Measurements from ENCODE around the gene PTEN. TPM values are rescaled to one million over a fixed set of nuclear protein-coding genes. Genes with fewer than 3 reads are reported as not detected.

PTEN gene
- total RNA-seq, 1 donor from 2014 or later = 64.9 TPM

DNA sequence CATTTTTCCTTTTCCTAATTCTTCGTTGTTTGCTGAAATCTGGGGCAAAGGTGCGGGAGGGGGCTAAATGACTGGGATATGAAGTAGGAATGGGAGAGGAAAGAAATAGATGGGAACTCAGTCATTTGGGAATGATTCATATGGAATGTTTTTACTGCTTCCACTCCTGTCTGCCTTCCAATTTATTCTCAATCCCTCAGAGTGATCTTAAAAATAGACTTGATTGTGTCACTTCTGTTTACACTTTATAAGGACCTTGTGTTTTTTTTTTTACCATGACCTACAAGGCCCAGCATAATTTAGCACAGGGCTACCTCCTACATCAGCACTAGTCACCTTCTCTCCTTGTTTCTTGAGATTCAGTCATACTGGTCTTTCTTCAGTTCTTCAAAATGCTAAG lies 97.9 kb downstream of the PTEN start:
- no peak overlapping the region for H3K27ac ChIP-seq
- no peak overlapping the region for H3K4me2 ChIP-seq
- H3K4me1 ChIP-seq = no peaks in the 10 kb centered on the region
- Mint-ChIP-seq H3K4me3 (no peak overlapping the region), H3K27me3 (ENCODE audit: insufficient read depth, low read depth) (no peaks in the 10 kb centered on the region), H3K36me3 (peaks cover 32% of the 10 kb centered on the region), H3K9me3 (no peaks in the 10 kb centered on the region), H3K4me1 (no peaks in the 10 kb centered on the region), H3K27ac (no peak overlapping the region)
- H3K9me3 ChIP-seq (ENCODE audit: low read depth) = no peaks in the 10 kb centered on the region
- no peak overlapping the region for H3K9ac ChIP-seq
- no peak for DNase-seq (ENCODE audit: low spot score)
- H3K27me3 ChIP-seq = no peaks in the 10 kb centered on the region
- TF ChIP-seq, protein P1, sequence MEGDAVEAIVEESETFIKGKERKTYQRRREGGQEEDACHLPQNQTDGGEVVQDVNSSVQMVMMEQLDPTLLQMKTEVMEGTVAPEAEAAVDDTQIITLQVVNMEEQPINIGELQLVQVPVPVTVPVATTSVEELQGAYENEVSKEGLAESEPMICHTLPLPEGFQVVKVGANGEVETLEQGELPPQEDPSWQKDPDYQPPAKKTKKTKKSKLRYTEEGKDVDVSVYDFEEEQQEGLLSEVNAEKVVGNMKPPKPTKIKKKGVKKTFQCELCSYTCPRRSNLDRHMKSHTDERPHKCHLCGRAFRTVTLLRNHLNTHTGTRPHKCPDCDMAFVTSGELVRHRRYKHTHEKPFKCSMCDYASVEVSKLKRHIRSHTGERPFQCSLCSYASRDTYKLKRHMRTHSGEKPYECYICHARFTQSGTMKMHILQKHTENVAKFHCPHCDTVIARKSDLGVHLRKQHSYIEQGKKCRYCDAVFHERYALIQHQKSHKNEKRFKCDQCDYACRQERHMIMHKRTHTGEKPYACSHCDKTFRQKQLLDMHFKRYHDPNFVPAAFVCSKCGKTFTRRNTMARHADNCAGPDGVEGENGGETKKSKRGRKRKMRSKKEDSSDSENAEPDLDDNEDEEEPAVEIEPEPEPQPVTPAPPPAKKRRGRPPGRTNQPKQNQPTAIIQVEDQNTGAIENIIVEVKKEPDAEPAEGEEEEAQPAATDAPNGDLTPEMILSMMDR (IDR thresholded peaks at IDR 0.05) = no peak
- TF ChIP-seq EZH2phosphoT487 (IDR thresholded peaks at IDR 0.05) (no peak), EZH2 (IDR thresholded peaks at IDR 0.05) (no peak)
- no peaks in the 10 kb centered on the region for H3F3A ChIP-seq (ENCODE audit: low read depth)
- H4K20me1 ChIP-seq (ENCODE audit: low read depth) = no peaks in the 10 kb centered on the region
- no peak overlapping the region for H2AFZ ChIP-seq (replicated peaks)
- no peaks in the 10 kb centered on the region for H3K79me2 ChIP-seq (ENCODE audit: low read depth)
- H3K4me3 ChIP-seq = no peak overlapping the region
- H3K36me3 ChIP-seq = peaks cover 11% of the 10 kb centered on the region

DNA sequence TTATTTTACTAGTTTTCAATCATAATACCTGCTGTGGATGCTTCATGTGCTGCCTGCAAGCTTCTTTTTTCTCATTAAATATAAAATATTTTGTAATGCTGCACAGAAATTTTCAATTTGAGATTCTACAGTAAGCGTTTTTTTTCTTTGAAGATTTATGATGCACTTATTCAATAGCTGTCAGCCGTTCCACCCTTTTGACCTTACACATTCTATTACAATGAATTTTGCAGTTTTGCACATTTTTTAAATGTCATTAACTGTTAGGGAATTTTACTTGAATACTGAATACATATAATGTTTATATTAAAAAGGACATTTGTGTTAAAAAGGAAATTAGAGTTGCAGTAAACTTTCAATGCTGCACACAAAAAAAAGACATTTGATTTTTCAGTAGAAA lies 103.0 kb downstream of the PTEN start:
- no peak for DNase-seq (ENCODE audit: low spot score)
- H3K36me3 ChIP-seq = peaks cover 3% of the 10 kb centered on the region
- no peak overlapping the region for H3K4me2 ChIP-seq
- no peak overlapping the region for H2AFZ ChIP-seq (replicated peaks)
- Mint-ChIP-seq H3K27me3 (ENCODE audit: insufficient read depth, low read depth) (no peaks in the 10 kb centered on the region), H3K9me3 (no peaks in the 10 kb centered on the region), H3K4me3 (no peak overlapping the region), H3K27ac (no peak overlapping the region), H3K4me1 (no peaks in the 10 kb centered on the region), H3K36me3 (peaks cover 16% of the 10 kb centered on the region)
- TF ChIP-seq EZH2 (IDR thresholded peaks at IDR 0.05) (no peak), EZH2phosphoT487 (IDR thresholded peaks at IDR 0.05) (no peak)
- TF ChIP-seq, protein P1 (IDR thresholded peaks at IDR 0.05) = no peak
- no peak overlapping the region for H3K27ac ChIP-seq
- no peaks in the 10 kb centered on the region for H3K9me3 ChIP-seq (ENCODE audit: low read depth)
- no peak overlapping the region for H3K4me3 ChIP-seq
- no peaks in the 10 kb centered on the region for H4K20me1 ChIP-seq (ENCODE audit: low read depth)
- no peaks in the 10 kb centered on the region for H3K79me2 ChIP-seq (ENCODE audit: low read depth)
- H3K27me3 ChIP-seq = no peaks in the 10 kb centered on the region
- no peaks in the 10 kb centered on the region for H3K4me1 ChIP-seq
- H3F3A ChIP-seq (ENCODE audit: low read depth) = peaks cover 4% of the 10 kb centered on the region
- H3K9ac ChIP-seq = no peak overlapping the region

DNA sequence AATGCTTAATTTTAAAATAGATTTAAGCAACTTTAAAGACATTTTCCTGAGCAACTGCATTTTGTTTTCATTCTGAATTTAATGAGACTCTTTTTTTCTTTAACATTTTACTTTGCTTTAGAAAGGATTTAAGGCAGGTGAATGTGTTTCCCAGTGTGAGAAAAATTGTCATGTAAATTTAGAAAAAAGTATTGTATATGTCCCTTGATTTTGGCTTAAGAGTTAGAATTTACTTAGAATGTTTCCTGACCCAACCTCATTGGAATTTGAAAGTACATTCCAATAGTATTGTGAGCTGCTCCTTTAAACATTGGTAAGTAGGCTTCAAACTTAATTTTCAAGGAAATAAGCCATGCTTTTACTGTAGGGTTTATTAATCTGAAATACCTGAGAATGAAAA lies 110.2 kb downstream of the PTEN start:
- Histone ChIP-seq H3K4me2 (no peak overlapping the region), H3K36me3 (no peaks in the 10 kb centered on the region), H3F3A (ENCODE audit: low read depth) (peaks cover 19% of the 10 kb centered on the region), H3K4me3 (no peak overlapping the region), H3K27me3 (no peaks in the 10 kb centered on the region), H3K79me2 (ENCODE audit: low read depth) (no peaks in the 10 kb centered on the region), H2AFZ (replicated peaks) (no peak overlapping the region), H3K27ac (no peak overlapping the region), H3K4me1 (peaks cover 27% of the 10 kb centered on the region), H3K9me3 (ENCODE audit: low read depth) (no peaks in the 10 kb centered on the region), H4K20me1 (ENCODE audit: low read depth) (no peaks in the 10 kb centered on the region), H3K9ac (no peak overlapping the region)
- Mint-ChIP-seq H3K27me3 (ENCODE audit: insufficient read depth, low read depth) (no peaks in the 10 kb centered on the region), H3K27ac (no peak overlapping the region), H3K4me3 (no peak overlapping the region), H3K36me3 (no peaks in the 10 kb centered on the region), H3K4me1 (peaks cover 5% of the 10 kb centered on the region), H3K9me3 (no peaks in the 10 kb centered on the region)
- no peak for TF ChIP-seq EZH2 (IDR thresholded peaks at IDR 0.05)
- TF ChIP-seq, protein P1 (IDR thresholded peaks at IDR 0.05) = no peak
- no peak for TF ChIP-seq EZH2phosphoT487 (IDR thresholded peaks at IDR 0.05)
- no peak for DNase-seq (ENCODE audit: low spot score)
